Measurements from ENCODE around the gene PCDHGB4. TPM values are rescaled to one million over a fixed set of nuclear protein-coding genes. Genes with fewer than 3 reads are reported as not detected.

The PCDHGB4 gene
- polyA plus RNA-seq, 1 donor from 2014 or later = 9.3 TPM

Other genes with a start within 250 kb of the PCDHGB4 start
- 1.6 and 1.7 TPM in 2 replicates for gene PCDHB6, start 237.6 kb upstream of the PCDHGB4 start, polyA plus RNA-seq
- gene PCDHB7, start 215.1 kb upstream of the PCDHGB4 start, polyA plus RNA-seq = 0.99 and 2.1 TPM in 2 replicates
- 0.76 and 0.81 TPM in 2 replicates for gene PCDHB8, start 209.9 kb upstream of the PCDHGB4 start, polyA plus RNA-seq
- 2.1 and 2.8 TPM in 2 replicates for gene PCDHB16, start 205.3 kb upstream of the PCDHGB4 start, polyA plus RNA-seq
- gene PCDHB9, start 200.5 kb upstream of the PCDHGB4 start, polyA plus RNA-seq = 4.8 and 4.9 TPM in 2 replicates
- gene PCDHB10, start 195.3 kb upstream of the PCDHGB4 start, polyA plus RNA-seq = 8.7 and 9.6 TPM in 2 replicates
- gene PCDHB11, start 188.1 kb upstream of the PCDHGB4 start, polyA plus RNA-seq = 2.7 and 3.7 TPM in 2 replicates
- 1.3 and 2.2 TPM in 2 replicates for gene PCDHB12, start 179.0 kb upstream of the PCDHGB4 start, polyA plus RNA-seq
- gene PCDHB13, start 173.8 kb upstream of the PCDHGB4 start, polyA plus RNA-seq = 1.0 and 1.6 TPM in 2 replicates
- gene PCDHB14, start 164.4 kb upstream of the PCDHGB4 start, polyA plus RNA-seq = 12.6 and 18.3 TPM in 2 replicates
- 11.2 and 13.7 TPM in 2 replicates for gene PCDHB15, start 142.3 kb upstream of the PCDHGB4 start, polyA plus RNA-seq
- not detected in 2 replicates for gene SLC25A2, start 83.6 kb upstream of the PCDHGB4 start, polyA plus RNA-seq
- gene TAF7, start 66.9 kb upstream of the PCDHGB4 start, polyA plus RNA-seq = 173 and 198 TPM in 2 replicates
- gene PCDHGA1, start 57.2 kb upstream of the PCDHGB4 start, polyA plus RNA-seq = 0.19 and 0.50 TPM in 2 replicates
- 0.21 and 0.26 TPM in 2 replicates for gene PCDHGA2, start 48.9 kb upstream of the PCDHGB4 start, polyA plus RNA-seq
- gene PCDHGA3, start 43.9 kb upstream of the PCDHGB4 start, polyA plus RNA-seq = 0.10 and 0.26 TPM in 2 replicates
- gene PCDHGB1, start 37.6 kb upstream of the PCDHGB4 start, polyA plus RNA-seq = 0.46 and 0.68 TPM in 2 replicates
- 0.38 TPM in 1 of 2 replicates, not detected in the other for gene PCDHGA4, start 32.7 kb upstream of the PCDHGB4 start, polyA plus RNA-seq
- 0.30 and 0.43 TPM in 2 replicates for gene PCDHGB2, start 27.7 kb upstream of the PCDHGB4 start, polyA plus RNA-seq
- gene PCDHGA5, start 23.5 kb upstream of the PCDHGB4 start, polyA plus RNA-seq = 0.25 TPM in 1 of 2 replicates, not detected in the other
- not detected in 2 replicates for gene PCDHGB3, start 17.5 kb upstream of the PCDHGB4 start, polyA plus RNA-seq
- gene PCDHGA6, start 13.8 kb upstream of the PCDHGB4 start, polyA plus RNA-seq = 0.09 TPM in 1 of 2 replicates, not detected in the other
- not detected in 2 replicates for gene PCDHGA7, start 5.0 kb upstream of the PCDHGB4 start, polyA plus RNA-seq
- gene PCDHGA8, start 4.9 kb downstream of the PCDHGB4 start, polyA plus RNA-seq = 0.19 and 0.38 TPM in 2 replicates
- 0.17 and 0.54 TPM in 2 replicates for gene PCDHGB5, start 10.2 kb downstream of the PCDHGB4 start, polyA plus RNA-seq
- gene PCDHGA9, start 15.1 kb downstream of the PCDHGB4 start, polyA plus RNA-seq = 0.11 TPM in 1 of 2 replicates, not detected in the other
- 29.2 and 34.4 TPM in 2 replicates for gene PCDHGB6, start 20.3 kb downstream of the PCDHGB4 start, polyA plus RNA-seq
- gene PCDHGA10, start 25.3 kb downstream of the PCDHGB4 start, polyA plus RNA-seq = 7.3 and 8.1 TPM in 2 replicates
- gene PCDHGB7, start 30.0 kb downstream of the PCDHGB4 start, polyA plus RNA-seq = 4.7 and 5.1 TPM in 2 replicates
- gene PCDHGA11, start 33.4 kb downstream of the PCDHGB4 start, polyA plus RNA-seq = 0.32 and 0.62 TPM in 2 replicates
- 0.11 and 0.56 TPM in 2 replicates for gene PCDHGA12, start 42.8 kb downstream of the PCDHGB4 start, polyA plus RNA-seq
- gene PCDHGC3, start 88.3 kb downstream of the PCDHGB4 start, polyA plus RNA-seq = 2.1 and 2.8 TPM in 2 replicates
- 4.3 and 6.4 TPM in 2 replicates for gene PCDHGC4, start 97.3 kb downstream of the PCDHGB4 start, polyA plus RNA-seq
- gene PCDHGC5, start 101.4 kb downstream of the PCDHGB4 start, polyA plus RNA-seq = 0.51 and 0.54 TPM in 2 replicates
- gene DIAPH1, start 231.3 kb downstream of the PCDHGB4 start, polyA plus RNA-seq = 21.9 and 22.4 TPM in 2 replicates
- 115 and 138 TPM in 2 replicates for gene HDAC3, start 249.2 kb downstream of the PCDHGB4 start, polyA plus RNA-seq
- 44.9 and 49.4 TPM in 2 replicates for gene RELL2, start 249.3 kb downstream of the PCDHGB4 start, polyA plus RNA-seq